Mammary epithelial cell (primary cell): Measurements from ENCODE around the gene SKAP2.

ENCODE experiments used
- CTCF ChIP-seq, 2 donors: IDR thresholded peaks in 1 of 2; conservative IDR thresholded peaks in 1 of 2; 2 replicates each; pipeline ENCODE4 v1.5.1; 2011 to 2012; ENCODE audit warnings: inconsistent platforms in 2 of 2, low read length in 2 of 2, mild to moderate bottlenecking in 2 of 2, control low read depth in 1 of 2, low read depth in 1 of 2; ENCODE audit not compliant: insufficient read depth in 1 of 2; ENCODE audit errors: extremely low read depth in 1 of 2
- EZH2 ChIP-seq: IDR thresholded peaks from 2 replicates; pipeline ENCODE4 v1.6.1; 2012; ENCODE audit warnings: low read length, inconsistent platforms, borderline replicate concordance

- TF ChIP-seq CTCF (conservative IDR thresholded peaks at IDR 0.05 in 1 of 2, IDR thresholded peaks at IDR 0.05 in 1 of 2; ENCODE audit: extremely low read depth in 1 of 2, insufficient read depth in 1 of 2, low read depth in 1 of 2, low read length in 2 of 2): no peak
- no peak for TF ChIP-seq EZH2
Measured at GRCh38 chr7:26862834-26863233, 1.6 kb downstream of the SKAP2 start.
